ENCODE measurements around the gene TMEM247.

The TMEM247 gene

GRCh38 chr2:46479265-46479664 is at the start of gene TMEM247:
Gene TMEM247, plus strand, starts transcription at chr2:46479565.
- DNase-seq (ENCODE audit: low read depth), result no peak

GRCh38 chr2:46430413-46430812 is 49.0 kb upstream of the TMEM247 start:
- no peak for DNase-seq (ENCODE audit: low read depth)

GRCh38 chr2:46430992-46431391 is 48.4 kb upstream of the TMEM247 start:
- no peak for DNase-seq (ENCODE audit: low read depth)

GRCh38 chr2:46431481-46432235 is 47.7 kb upstream of the TMEM247 start:
- no peak for DNase-seq (ENCODE audit: low read depth)

- no peak for DNase-seq (ENCODE audit: low read depth)
Observed at GRCh38 chr2:46434851-46435273, 44.5 kb upstream of the TMEM247 start.

- DNase-seq (ENCODE audit: low read depth), result no peak
Observed at GRCh38 chr2:46435353-46435752, 44.0 kb upstream of the TMEM247 start.

GRCh38 chr2:46435796-46436360 is 43.5 kb upstream of the TMEM247 start:
- DNase-seq (ENCODE audit: low read depth), result no peak

GRCh38 chr2:46436800-46437199 is 42.6 kb upstream of the TMEM247 start:
- DNase-seq (ENCODE audit: low read depth), result no peak

GRCh38 chr2:46438102-46438501 is 41.3 kb upstream of the TMEM247 start:
- no peak for DNase-seq (ENCODE audit: low read depth)

GRCh38 chr2:46438794-46439193 is 40.6 kb upstream of the TMEM247 start:
- no peak for DNase-seq (ENCODE audit: low read depth)

- no peak for DNase-seq (ENCODE audit: low read depth)
Observed at GRCh38 chr2:46439582-46439981, 39.8 kb upstream of the TMEM247 start.

- DNase-seq (ENCODE audit: low read depth), result no peak
Observed at GRCh38 chr2:46441838-46442712, 37.3 kb upstream of the TMEM247 start.

- DNase-seq (ENCODE audit: low read depth), result no peak
Observed at GRCh38 chr2:46444732-46445131, 34.6 kb upstream of the TMEM247 start.

GRCh38 chr2:46445556-46445955 is 33.8 kb upstream of the TMEM247 start:
- no peak for DNase-seq (ENCODE audit: low read depth)

- no peak for DNase-seq (ENCODE audit: low read depth)
Observed at GRCh38 chr2:46446871-46447568, 32.3 kb upstream of the TMEM247 start.

- DNase-seq (ENCODE audit: low read depth), result no peak
Observed at GRCh38 chr2:46447649-46448048, 31.7 kb upstream of the TMEM247 start.

GRCh38 chr2:46448111-46448510 is 31.3 kb upstream of the TMEM247 start:
- no peak for DNase-seq (ENCODE audit: low read depth)

GRCh38 chr2:46448641-46449040 is 30.7 kb upstream of the TMEM247 start:
- no peak for DNase-seq (ENCODE audit: low read depth)

GRCh38 chr2:46449700-46450099 is 29.7 kb upstream of the TMEM247 start:
- no peak for DNase-seq (ENCODE audit: low read depth)

- no peak for DNase-seq (ENCODE audit: low read depth)
Observed at GRCh38 chr2:46451131-46451711, 28.1 kb upstream of the TMEM247 start.

GRCh38 chr2:46456789-46457188 is 22.6 kb upstream of the TMEM247 start:
- no peak for DNase-seq (ENCODE audit: low read depth)

Measured in fibroblast of the conjunctiva (primary cell).